Bronchial smooth muscle cell (primary cell): ENCODE measurements around the gene MTMR1. TPM values are rescaled to one million over a fixed set of nuclear protein-coding genes. Genes with fewer than 3 reads are reported as not detected.

Source experiments
- total RNA-seq: library from RNA; depleted of rRNA; stranded (reverse); fragments of >200 nt; gene quantifications from 2 replicates; pipeline ENCODE4 v1.2.1, GENCODE V29; 2014

Gene MTMR1
- total RNA-seq = 13.6 and 15.0 TPM in 2 replicates

GRCh38 chrX:150692831-150693724, at the start of gene MTMR1:
TSS of gene MTMR1 (plus strand) at chrX:150693396. CDS start at chrX:150693531, 135 bp downstream.

Other genes starting within 250 kb of the MTMR1 start
- 5.8 and 9.3 TPM in 2 replicates for gene MTM1, start 124.8 kb upstream of the MTMR1 start, total RNA-seq
- 36.7 and 38.1 TPM in 2 replicates for gene CD99L2, start 205.3 kb downstream of the MTMR1 start, total RNA-seq